Purkinje cell (primary cell): ENCODE data around the gene RBPJL. TPM values are rescaled to one million over a fixed set of nuclear protein-coding genes. Genes with fewer than 3 reads are reported as not detected.

Experiments used
- polyA plus RNA-seq: library from polyadenylated mRNA; unstranded; fragments of >200 nt; fragmentation: Nextera tagmentation; gene quantifications from 2 replicates; pipeline ENCODE4 v1.2.1, GENCODE V29; 2014

Gene RBPJL
- polyA plus RNA-seq: not detected in 2 replicates

GRCh38 chr20:45306431-45306982 lies at the start of gene RBPJL:
Gene RBPJL, plus strand, starts transcription at chr20:45306840. Its CDS starts 83 bp downstream, at chr20:45306923.

GRCh38 chr20:45308117-45308778 lies 1.6 kb downstream of the RBPJL start, which contains the start of gene MATN4:
Gene MATN4, minus strand, starts transcription at chr20:45308299. Its CDS starts 2,717 bp downstream, at chr20:45305582.

DNA sequence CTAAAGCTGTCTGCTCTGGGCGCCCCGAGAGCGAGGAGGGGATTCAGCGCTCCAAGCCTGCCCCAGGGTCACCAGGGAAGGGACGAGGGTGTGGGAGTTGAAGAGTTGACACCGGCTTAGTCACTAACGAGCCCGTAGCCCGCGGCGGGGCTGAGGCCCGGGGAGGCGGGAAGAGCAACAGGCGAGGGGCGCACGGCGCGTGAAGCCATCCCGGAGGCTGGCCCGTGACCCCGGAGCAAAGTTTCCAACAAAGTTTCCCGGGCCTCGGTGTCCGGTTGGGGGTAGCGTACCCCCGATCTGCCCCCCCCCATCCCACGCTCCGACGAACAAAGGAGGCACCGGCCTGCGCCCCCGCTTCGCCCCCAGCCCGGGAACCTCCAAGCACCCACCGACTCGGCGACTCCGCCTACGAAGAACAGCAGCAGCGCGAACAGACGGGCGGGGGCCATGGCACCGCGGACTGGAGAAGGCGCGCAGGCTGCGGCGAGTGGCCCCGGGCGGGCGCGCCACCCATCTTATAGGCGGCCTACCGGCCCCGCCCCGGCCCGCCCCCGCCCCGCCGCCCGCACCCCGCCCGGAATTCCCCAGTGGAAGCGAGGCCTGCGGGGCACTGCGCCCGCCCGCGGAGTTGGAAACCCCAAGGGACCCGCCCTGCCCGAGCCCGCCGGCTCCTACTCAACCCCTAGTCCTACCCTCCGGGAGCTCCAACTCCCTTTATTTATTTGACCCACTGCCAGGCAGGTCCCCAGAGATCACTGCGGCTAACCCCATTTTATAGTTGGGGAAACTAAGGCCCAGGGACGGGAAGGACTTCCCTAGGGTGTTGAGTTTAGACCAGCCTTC lies 41.5 kb downstream of the RBPJL start, which contains the start of gene SDC4:
TSS of gene SDC4 (minus strand) at position 489 of the 843 bp plus-strand sequence. CDS start at position 449, 40 bp downstream.

DNA sequence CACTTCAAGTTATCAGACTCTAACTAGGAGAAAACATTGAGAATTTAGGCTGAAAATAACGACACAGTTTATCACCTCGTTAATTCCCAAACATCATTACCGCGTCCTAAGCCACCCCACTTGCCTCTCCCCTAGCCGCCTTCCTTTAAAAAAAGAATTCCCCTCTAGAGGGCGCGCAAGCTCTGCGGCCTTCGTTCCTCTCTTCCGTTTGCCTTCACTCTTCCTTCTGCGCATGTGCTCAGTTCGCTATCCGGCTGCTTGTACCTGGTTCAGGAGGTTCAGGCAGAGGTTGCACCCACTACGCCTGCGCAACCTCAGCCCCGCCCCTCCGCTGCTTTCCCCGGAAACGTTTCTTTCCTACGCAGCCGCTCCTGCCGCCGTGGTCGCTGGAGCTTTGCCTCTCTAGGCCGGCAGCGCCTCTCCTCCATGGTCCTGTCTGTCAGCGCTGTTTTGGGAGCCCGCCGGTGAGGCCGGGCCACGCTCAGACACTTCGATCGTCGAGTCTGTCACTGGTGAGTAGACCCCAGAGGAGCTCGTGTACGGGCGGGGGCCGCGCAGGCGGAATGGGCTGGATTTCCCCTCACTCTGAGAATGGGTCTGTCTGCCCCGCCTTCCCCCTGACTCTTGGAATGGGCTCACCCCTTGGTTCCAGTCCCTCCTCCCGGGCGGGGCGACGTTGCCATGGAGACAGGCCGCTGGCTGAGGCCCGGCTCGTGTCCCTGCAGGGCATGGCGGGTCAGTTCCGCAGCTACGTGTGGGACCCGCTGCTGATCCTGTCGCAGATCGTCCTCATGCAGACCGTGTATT lies 56.4 kb downstream of the RBPJL start, which contains the start of gene SYS1:
TSS of gene SYS1 (plus strand) at position 353 of the 807 bp plus-strand sequence. CDS start at position 729, 376 bp downstream.

Other genes starting within 250 kb of the RBPJL start
- gene KCNS1, start 205.7 kb upstream of the RBPJL start, polyA plus RNA-seq: 1.2 and 2.7 TPM in 2 replicates
- not detected in 2 replicates for gene WFDC5, start 191.7 kb upstream of the RBPJL start, polyA plus RNA-seq
- not detected in 2 replicates for gene WFDC12, start 182.4 kb upstream of the RBPJL start, polyA plus RNA-seq
- gene PI3, start 131.9 kb upstream of the RBPJL start, polyA plus RNA-seq: not detected in 2 replicates
- gene SEMG1, start 99.8 kb upstream of the RBPJL start, polyA plus RNA-seq: not detected in 2 replicates
- gene SEMG2, start 85.5 kb upstream of the RBPJL start, polyA plus RNA-seq: not detected in 2 replicates
- not detected in 2 replicates for gene SLPI, start 52.3 kb upstream of the RBPJL start, polyA plus RNA-seq
- gene MATN4, start 1.5 kb downstream of the RBPJL start, polyA plus RNA-seq: not detected in 2 replicates
- 0.42 and 0.70 TPM in 2 replicates for gene SDC4, start 41.6 kb downstream of the RBPJL start, polyA plus RNA-seq
- gene SYS1, start 56.3 kb downstream of the RBPJL start, polyA plus RNA-seq: 21.0 and 36.5 TPM in 2 replicates
- 2.1 and 3.8 TPM in 2 replicates for gene TP53TG5, start 71.5 kb downstream of the RBPJL start, polyA plus RNA-seq
- gene DBNDD2, start 101.4 kb downstream of the RBPJL start, polyA plus RNA-seq: 608 and 690 TPM in 2 replicates
- 386 and 507 TPM in 2 replicates for gene PIGT, start 109.3 kb downstream of the RBPJL start, polyA plus RNA-seq
- gene WFDC2, start 162.9 kb downstream of the RBPJL start, polyA plus RNA-seq: 4.3 and 6.1 TPM in 2 replicates
- gene SPINT3, start 208.8 kb downstream of the RBPJL start, polyA plus RNA-seq: not detected in 2 replicates
- gene WFDC6, start 232.6 kb downstream of the RBPJL start, polyA plus RNA-seq: not detected in 2 replicates
- gene EPPIN, start 240.6 kb downstream of the RBPJL start, polyA plus RNA-seq: not detected in 2 replicates